ENCODE measurements around the gene MTHFS.

MTHFS gene

GRCh38 chr15:79896634-79897379, at the start of gene MTHFS:
MTHFS (minus strand) TSS chr15:79897014; CDS start chr15:79896988, 26 bp downstream.
- H3K27ac ChIP-seq, result peak within 1 kb of the TSS; percentile 99
- TF ChIP-seq CTCF (conservative IDR thresholded peaks at IDR 0.05), result peak; percentile 66

- TF ChIP-seq CTCF (conservative IDR thresholded peaks at IDR 0.05), result no peak
- H3K27ac ChIP-seq, result no peak overlapping the region
These were observed 47.8 kb upstream of the MTHFS start for GRCh38 chr15:79944622-79945021.

- no peak for TF ChIP-seq CTCF (conservative IDR thresholded peaks at IDR 0.05)
- no peak overlapping the region for H3K27ac ChIP-seq
These were observed 47.0 kb upstream of the MTHFS start for GRCh38 chr15:79943820-79944219.

GRCh38 chr15:79942741-79943481, 46.1 kb upstream of the MTHFS start:
- no peak for TF ChIP-seq CTCF (conservative IDR thresholded peaks at IDR 0.05)

GRCh38 chr15:79939399-79939798, 42.6 kb upstream of the MTHFS start:
- no peak overlapping the region for H3K27ac ChIP-seq
- no peak for TF ChIP-seq CTCF (conservative IDR thresholded peaks at IDR 0.05)

More at GRCh38 chr15:79942741-79943481, 46.1 kb upstream of the MTHFS start:
- no peak overlapping the region for H3K27ac ChIP-seq

- H3K27ac ChIP-seq, result no peak overlapping the region
- TF ChIP-seq CTCF (conservative IDR thresholded peaks at IDR 0.05), result no peak
These were observed 41.3 kb upstream of the MTHFS start for GRCh38 chr15:79938143-79938542.

- H3K27ac ChIP-seq, result peak overlapping the region; percentile 74
These were observed 38.9 kb upstream of the MTHFS start for GRCh38 chr15:79935556-79936201.

Data from VCaP (cell line).